Ramos (cell line): Measurements from ENCODE around the gene HOXA5.

ENCODE experiments used
- in situ Hi-C: fragments of 300-500 bp; cut with MboI; formaldehyde crosslinking; loops from one replicate; pipeline ENCODE4 v1.14.3; 2022; ENCODE audit warnings: low sequenced_read_pairs; ENCODE audit not compliant: unreplicated experiment

HOXA5 gene

DNA sequence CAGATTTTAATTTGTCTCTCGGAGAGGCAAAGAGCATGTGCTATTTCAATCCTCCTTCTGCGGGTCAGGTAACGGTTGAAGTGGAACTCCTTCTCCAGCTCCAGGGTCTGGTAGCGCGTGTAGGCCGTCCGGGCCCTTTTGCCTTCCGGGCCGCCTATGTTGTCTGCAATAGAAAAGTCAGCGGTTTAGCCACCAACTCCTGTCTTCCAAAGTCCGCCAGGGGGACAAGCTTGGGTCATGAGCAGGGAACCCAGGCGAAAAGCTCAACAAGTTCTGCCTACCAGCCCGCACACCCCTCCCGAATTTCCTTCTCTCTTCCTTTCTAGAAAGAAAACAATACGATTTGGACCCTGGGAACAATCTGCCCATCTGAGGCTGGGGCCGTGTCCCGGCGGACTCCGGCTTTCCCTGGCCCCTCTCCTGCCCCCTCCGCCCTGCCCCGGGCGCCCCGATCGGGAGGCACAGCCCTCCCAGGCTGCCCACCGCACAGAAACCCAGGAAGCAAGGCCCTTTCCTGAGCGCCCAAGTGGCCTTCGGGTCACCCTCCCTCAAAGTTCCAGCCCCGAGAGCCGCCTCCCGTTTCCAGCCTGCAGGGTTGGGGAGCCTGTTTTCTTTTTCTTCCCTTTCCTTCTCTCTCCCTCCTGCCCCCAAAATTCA, 1.4 kb downstream of the HOXA5 start:
- in situ Hi-C loops: loop anchor here (10.0 kb wide), 1 partner anchor 287 kb away; no protein-coding TSS in a partner anchor

- in situ Hi-C loops: loop anchor here (10.0 kb wide), 1 partner anchor 287 kb away; no protein-coding TSS in a partner anchor
These were observed 2.2 kb downstream of the HOXA5 start for GRCh38 chr7:27141137-27141922.

GRCh38 chr7:27140126-27140857, 3.2 kb downstream of the HOXA5 start:
- in situ Hi-C loops: loop anchor here (10.0 kb wide), 1 partner anchor 285 kb away; no protein-coding TSS in a partner anchor

- in situ Hi-C loops: loop anchor here (10.0 kb wide), 1 partner anchor 285 kb away; no protein-coding TSS in a partner anchor
These were observed 4.0 kb downstream of the HOXA5 start for GRCh38 chr7:27139334-27140125.

DNA sequence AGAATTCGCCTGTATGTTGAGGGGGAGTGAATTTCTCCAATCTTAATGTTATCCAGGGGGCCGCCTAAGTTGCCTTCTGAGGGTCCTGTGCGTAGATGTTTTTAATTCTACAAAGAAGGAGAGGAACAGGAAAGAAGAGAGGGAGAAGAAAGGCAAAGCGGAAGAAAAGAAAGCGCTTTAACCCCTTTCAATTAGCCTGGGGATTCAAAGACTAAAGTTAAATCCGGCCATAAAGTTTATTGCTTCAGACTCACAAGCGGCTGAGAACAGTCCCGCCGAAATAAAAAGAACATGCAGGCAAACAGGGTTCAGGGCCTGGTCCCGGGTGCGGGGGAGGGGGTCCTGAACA, 4.5 kb downstream of the HOXA5 start:
- in situ Hi-C loops: no loop called here

DNA sequence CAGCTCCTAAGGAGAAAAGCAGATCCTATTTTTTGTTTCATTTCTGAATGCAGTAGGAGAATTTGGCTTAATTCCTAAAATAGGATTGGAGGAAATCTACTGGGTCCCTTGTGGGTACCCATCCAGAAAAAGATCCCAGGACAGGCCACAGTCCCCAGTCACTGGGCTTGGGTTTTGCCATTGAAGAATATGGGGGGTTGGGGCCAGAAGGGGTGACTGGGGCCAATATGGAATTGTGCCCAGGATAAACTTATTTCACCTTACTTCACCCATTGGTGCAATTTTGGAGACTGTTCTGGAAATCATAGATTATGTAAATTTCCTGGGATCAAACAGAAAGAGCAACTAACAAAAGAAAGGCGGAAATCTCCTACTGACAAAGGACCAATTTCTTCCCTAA, 5.0 kb downstream of the HOXA5 start:
- in situ Hi-C loops: no loop called here

GRCh38 chr7:27137640-27138315, 5.7 kb downstream of the HOXA5 start:
- in situ Hi-C loops: no loop called here

GRCh38 chr7:27134392-27134791, 9.1 kb downstream of the HOXA5 start:
- in situ Hi-C loops: no loop called here

- in situ Hi-C loops: no loop called here
These were observed 9.9 kb downstream of the HOXA5 start for GRCh38 chr7:27133409-27134231.

GRCh38 chr7:27132978-27133377, 10.5 kb downstream of the HOXA5 start:
- in situ Hi-C loops: no loop called here

DNA sequence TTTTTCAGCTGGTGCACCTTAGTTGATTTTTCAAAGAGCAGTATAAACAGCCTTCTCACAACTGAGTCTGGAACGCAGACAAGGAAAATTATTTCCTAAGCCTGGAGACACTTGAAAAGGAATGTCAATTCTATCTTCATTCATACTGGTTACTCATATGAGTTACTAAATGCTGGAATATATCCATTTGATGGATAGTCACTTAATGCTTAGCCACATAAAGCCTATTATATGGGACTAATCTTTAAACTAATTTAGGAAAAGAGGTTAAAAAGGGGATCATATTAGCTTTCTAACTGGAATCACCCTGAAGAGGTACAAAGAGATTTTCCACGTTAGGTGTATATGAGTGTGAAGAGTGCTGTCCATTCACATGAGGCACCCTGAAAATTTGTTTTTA, 11.3 kb downstream of the HOXA5 start:
- in situ Hi-C loops: no loop called here

DNA sequence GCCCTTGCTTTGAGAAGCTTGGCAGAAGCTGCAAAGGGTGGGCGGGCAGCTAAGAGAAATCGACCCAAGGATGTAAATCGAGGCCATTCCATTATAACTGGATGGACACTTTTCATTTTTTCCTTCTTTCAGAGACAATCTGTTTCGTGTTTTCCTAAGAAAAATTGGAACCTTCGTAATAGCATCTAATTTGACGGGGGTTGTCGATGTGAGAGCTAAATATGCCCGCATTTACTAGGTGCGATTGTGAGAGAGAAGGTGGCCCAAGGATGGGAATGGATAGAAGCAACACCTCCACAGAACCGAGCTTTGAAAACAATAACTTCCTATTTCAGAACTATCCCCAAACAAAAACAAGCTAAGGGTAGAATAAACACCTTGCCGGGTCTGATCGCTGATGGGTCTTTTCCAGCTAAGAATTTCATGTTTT, 12.1 kb downstream of the HOXA5 start:
- in situ Hi-C loops: no loop called here

GRCh38 chr7:27130540-27131389, 12.7 kb downstream of the HOXA5 start, which contains the start of gene HOXA4:
HOXA4 (minus strand) TSS chr7:27130757; CDS start chr7:27130733, 24 bp downstream.
- in situ Hi-C loops: no loop called here

GRCh38 chr7:27129729-27130539, 13.5 kb downstream of the HOXA5 start:
- in situ Hi-C loops: no loop called here

DNA sequence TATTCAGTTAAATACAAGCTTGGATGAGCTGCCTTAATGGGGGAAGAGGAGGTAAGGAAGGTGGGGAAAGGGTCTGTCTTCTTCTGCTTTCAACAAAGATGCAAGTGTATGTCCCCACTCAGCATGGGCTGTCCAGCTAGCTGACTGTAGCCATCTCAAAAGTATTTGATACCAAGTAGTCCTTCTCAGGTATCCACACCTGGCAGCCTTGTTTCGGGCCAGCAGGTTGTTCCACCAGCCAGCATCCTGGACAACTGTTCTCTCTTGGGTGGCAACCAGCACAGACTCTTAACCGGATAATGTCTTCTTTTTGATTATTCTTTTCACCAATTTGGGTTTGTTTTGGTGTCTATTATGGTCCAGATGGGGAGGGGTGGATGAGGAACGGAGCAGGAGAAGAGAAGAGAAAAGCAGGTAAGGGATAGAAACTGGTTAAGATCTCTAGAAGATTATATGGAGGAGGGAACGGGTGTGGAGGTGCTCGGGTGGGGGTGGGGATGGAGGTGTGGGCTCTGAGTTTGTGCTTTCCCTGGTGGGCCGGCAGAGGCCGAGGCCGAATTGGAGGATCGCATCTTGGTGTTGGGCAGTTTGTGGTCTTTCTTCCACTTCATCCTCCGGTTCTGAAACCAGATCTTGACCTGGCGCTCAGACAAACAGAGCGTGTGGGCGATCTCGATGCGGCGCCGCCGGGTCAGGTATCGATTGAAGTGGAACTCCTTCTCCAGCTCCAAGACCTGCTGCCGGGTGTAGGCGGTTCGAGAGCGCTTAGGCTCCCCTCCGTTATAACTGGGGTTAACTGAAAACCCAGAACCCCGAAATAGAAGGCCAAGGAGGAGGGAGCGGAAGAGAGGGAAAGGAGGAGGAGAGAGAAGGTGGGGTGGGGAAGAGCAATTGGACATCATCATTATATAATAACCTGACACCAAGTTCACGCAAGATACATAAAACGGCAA, 14.4 kb downstream of the HOXA5 start:
- in situ Hi-C loops: no loop called here

- in situ Hi-C loops: no loop called here
These were observed 15.4 kb downstream of the HOXA5 start for GRCh38 chr7:27128034-27128433.
